GM23338 (cell line): ENCODE data around the gene SBF2. TPM values are rescaled to one million over a fixed set of nuclear protein-coding genes. Genes with fewer than 3 reads are reported as not detected.

Source experiments
- ATAC-seq: fragments of 200-7000 bp; cut with Tn5 transposase; 3 replicates; pipeline ENCODE4 v1.9.1; 2020
- DNase-seq: peaks from one replicate; pipeline ENCODE4 v3.0.0-alpha.2; 2015; ENCODE audit warnings: low spot score
- H2AFZ ChIP-seq: fragments of 200-600 bp; sonication (generic); 2 replicates; pipeline ENCODE4 v1.8.0; 2016; ENCODE audit warnings: antibody characterized with exemption, mild to moderate bottlenecking, moderate library complexity
- H3F3A ChIP-seq: fragments of 200-600 bp; sonication (generic); replicated peaks from 2 replicates; pipeline ENCODE4 v1.8.0; 2017; ENCODE audit warnings: antibody characterized with exemption, mixed run types, low read depth
- H3K27ac ChIP-seq: fragments of 200-600 bp; sonication (generic); 2 replicates; pipeline ENCODE4 v1.6.1; 2016; ENCODE audit warnings: low read depth
- H3K27me3 ChIP-seq: fragments of 200-600 bp; sonication (generic); 2 replicates; pipeline ENCODE4 v1.8.0; 2016; ENCODE audit warnings: mild to moderate bottlenecking, mixed run types, moderate library complexity; ENCODE audit not compliant: insufficient read depth
- H3K36me3 ChIP-seq: fragments of 200-600 bp; sonication (generic); 2 replicates; pipeline ENCODE4 v1.8.0; 2016; ENCODE audit warnings: mild to moderate bottlenecking; ENCODE audit not compliant: insufficient read depth
- H3K4me1 ChIP-seq: fragments of 200-600 bp; sonication (generic); 2 replicates; pipeline ENCODE4 v1.8.0; 2016; ENCODE audit warnings: mild to moderate bottlenecking, moderate library complexity; ENCODE audit not compliant: insufficient read depth
- H3K4me2 ChIP-seq: fragments of 200-600 bp; sonication (generic); 2 replicates; pipeline ENCODE4 v1.7.1; 2017; ENCODE audit warnings: mixed run types
- H3K4me3 ChIP-seq: fragments of 200-600 bp; sonication (generic); 2 replicates; pipeline ENCODE4 v1.6.1; 2016; ENCODE audit warnings: mixed run types
- H3K79me2 ChIP-seq: fragments of 200-600 bp; sonication (generic); replicated peaks from 2 replicates; pipeline ENCODE4 v1.8.0; 2017; ENCODE audit warnings: mild to moderate bottlenecking; ENCODE audit not compliant: insufficient read depth
- H3K9me2 ChIP-seq: fragments of 200-600 bp; sonication (generic); 2 replicates; pipeline ENCODE4 v1.8.0; 2017; ENCODE audit not compliant: insufficient read depth
- H4K20me1 ChIP-seq: fragments of 200-600 bp; sonication (generic); replicated peaks from 2 replicates; pipeline ENCODE4 v1.8.0; 2017; ENCODE audit warnings: mild to moderate bottlenecking; ENCODE audit not compliant: insufficient read depth
- H3K27ac Mint-ChIP-seq: 2 replicates; pipeline ENCODE4 v1.8.0; 2020; ENCODE audit warnings: inconsistent platforms, mild to moderate bottlenecking, moderate library complexity, mixed read lengths
- H3K27me3 Mint-ChIP-seq: 3 replicates; pipeline ENCODE4 v1.8.0; 2022; ENCODE audit warnings: low read depth, mild to moderate bottlenecking, moderate library complexity, mixed read lengths, inconsistent platforms; ENCODE audit not compliant: insufficient read depth, poor library complexity
- H3K36me3 Mint-ChIP-seq: 3 replicates; pipeline ENCODE4 v1.8.0; 2021; ENCODE audit warnings: low read depth, mild to moderate bottlenecking, inconsistent platforms, moderate library complexity, mixed read lengths
- H3K4me1 Mint-ChIP-seq: 3 replicates; pipeline ENCODE4 v1.8.0; 2020; ENCODE audit warnings: mild to moderate bottlenecking, inconsistent platforms, mixed read lengths
- H3K4me3 Mint-ChIP-seq: 3 replicates; pipeline ENCODE4 v1.8.0; 2021; ENCODE audit warnings: moderate library complexity, mild to moderate bottlenecking, inconsistent platforms, mixed read lengths
- H3K9me3 Mint-ChIP-seq: 3 replicates; pipeline ENCODE4 v1.8.0; 2020; ENCODE audit warnings: moderate library complexity, mild to moderate bottlenecking, inconsistent platforms, mixed read lengths
- CREB1 ChIP-seq: fragments of 250-450 bp; sonication (Bioruptor Pico); IDR thresholded peaks from 2 replicates; pipeline ENCODE4 v1.5.0; 2020; ENCODE audit warnings: low read depth, mild to moderate bottlenecking, moderate library complexity
- CTCF ChIP-seq, 2 experiments: fragments of 200-600 bp in 1 of 2; sonication (generic) in 1 of 2; conservative IDR thresholded peaks; 2 replicates each; pipeline versions ENCODE4 v1.5.1 to v1.6.1; 2016 to 2017; ENCODE audit warnings: antibody characterized with exemption in 2 of 2, low read depth in 2 of 2, mild to moderate bottlenecking in 2 of 2, moderate library complexity in 1 of 2
- ETS1 ChIP-seq: IDR thresholded peaks from 2 replicates; pipeline ENCODE4 v1.6.1; 2016; ENCODE audit warnings: antibody characterized with exemption
- EZH2 ChIP-seq: fragments of 200-600 bp; sonication (generic); IDR thresholded peaks from one replicate; pipeline ENCODE4 v1.8.0; 2017; ENCODE audit warnings: antibody characterized with exemption, mild to moderate bottlenecking, low read depth; ENCODE audit not compliant: unreplicated experiment
- EZH2phosphoT487 ChIP-seq: fragments of 200-600 bp; sonication (generic); IDR thresholded peaks from one replicate; pipeline ENCODE4 v1.8.1; 2018; ENCODE audit warnings: antibody characterized with exemption; ENCODE audit not compliant: unreplicated experiment
- JUNB ChIP-seq: IDR thresholded peaks from one replicate; pipeline ENCODE4 v1.6.1; 2016; ENCODE audit warnings: antibody characterized with exemption; ENCODE audit not compliant: unreplicated experiment
- POLR2AphosphoS5 ChIP-seq: IDR thresholded peaks from 2 replicates; pipeline ENCODE4 v1.6.1; 2016; ENCODE audit warnings: antibody characterized with exemption, low read depth
- REST ChIP-seq: IDR thresholded peaks from one replicate; pipeline ENCODE4 v1.6.1; 2018; ENCODE audit warnings: antibody characterized with exemption; ENCODE audit not compliant: unreplicated experiment
- STAT1 ChIP-seq: IDR thresholded peaks from one replicate; pipeline ENCODE4 v1.6.1; 2016; ENCODE audit warnings: antibody characterized with exemption; ENCODE audit not compliant: unreplicated experiment
- polyA plus RNA-seq: library from polyadenylated mRNA; unstranded; fragments of >200 nt; fragmentation: Nextera tagmentation; extraction: Ambion mirVana; gene quantifications from 2 replicates; pipeline ENCODE4 v1.2.1, GENCODE V29; 2016
- total RNA-seq: library from RNA; depleted of rRNA; stranded (reverse); fragments of >200 nt; shearing (Covaris generic); gene quantifications from 2 replicates; pipeline ENCODE4 v1.2.3, GENCODE V29; 2014

Gene SBF2
- total and polyA plus RNA-seq, 2 experiments from 2014 or later = 25.6 to 53.5 TPM

GRCh38 chr11:9802291-9802861 lies 491.6 kb downstream of the SBF2 start (continued):
- no peak for TF ChIP-seq JUNB

GRCh38 chr11:9799886-9800285 lies 494.1 kb downstream of the SBF2 start:
- DNase-seq (no peak), ATAC-seq (no peak)
- Histone ChIP-seq H3K27ac (no peak overlapping the region), H3F3A (no peaks in the 10 kb centered on the region), H3K36me3 (no peaks in the 10 kb centered on the region), H2AFZ (no peak overlapping the region), H4K20me1 (no peaks in the 10 kb centered on the region), H3K9me2 (no peaks in the 10 kb centered on the region; the same call in 1 of the 2 replicates), H3K79me2 (no peaks in the 10 kb centered on the region), H3K4me1 (peaks cover 27% of the 10 kb centered on the region), H3K27me3 (no peaks in the 10 kb centered on the region), H3K4me3 (no peak overlapping the region), H3K4me2 (no peak overlapping the region)
- Mint-ChIP-seq H3K36me3 (peaks cover 11% of the 10 kb centered on the region; the same call in 1 of the 3 replicates), H3K4me3 (no peak overlapping the region), H3K27ac (no peak overlapping the region), H3K27me3 (no peaks in the 10 kb centered on the region), H3K4me1 (peaks cover 30% of the 10 kb centered on the region), H3K9me3 (no peaks in the 10 kb centered on the region)
- no peak for TF ChIP-seq EZH2
- no peak for TF ChIP-seq ETS1

GRCh38 chr11:9797300-9797699 lies 496.7 kb downstream of the SBF2 start:
- no peaks in the 10 kb centered on the region for H3F3A ChIP-seq
- H3K4me2 ChIP-seq = no peak overlapping the region
- no peak overlapping the region for H3K4me3 ChIP-seq
- Mint-ChIP-seq H3K4me3 (no peak overlapping the region), H3K9me3 (no peaks in the 10 kb centered on the region), H3K4me1 (peaks cover 11% of the 10 kb centered on the region), H3K36me3 (peaks cover 7% of the 10 kb centered on the region; the same call in 1 of the 3 replicates), H3K27ac (0 out of 2 replicates have a peak overlapping the region, but pooled peaks have one; percentile 36), H3K27me3 (no peaks in the 10 kb centered on the region)
- ATAC-seq = no peak
- DNase-seq = no peak
- no peaks in the 10 kb centered on the region for H3K27me3 ChIP-seq
- H2AFZ ChIP-seq = no peak overlapping the region
- no peak overlapping the region for H3K27ac ChIP-seq
- no peaks in the 10 kb centered on the region; the same call in 1 of the 2 replicates for H3K9me2 ChIP-seq
- no peaks in the 10 kb centered on the region for H3K79me2 ChIP-seq
- H3K4me1 ChIP-seq = peaks cover 10% of the 10 kb centered on the region
- H4K20me1 ChIP-seq = no peaks in the 10 kb centered on the region
- H3K36me3 ChIP-seq = no peaks in the 10 kb centered on the region
- no peak for TF ChIP-seq EZH2
- TF ChIP-seq CREB1 = no peak
- TF ChIP-seq JUNB = no peak
- TF ChIP-seq EZH2phosphoT487 = no peak
- TF ChIP-seq REST = no peak
- TF ChIP-seq STAT1 = no peak
- TF ChIP-seq POLR2AphosphoS5 = no peak
- TF ChIP-seq CTCF (conservative IDR thresholded peaks at IDR 0.05; ENCODE audit: low read depth in 2 of 2) = no peak
- TF ChIP-seq ETS1 = no peak
